T-helper 9 cell (primary cell): ENCODE results near the gene IL26.
"Not testable (repeated sequence)": the region's sequence is repeated elsewhere in the genome, so short reads cannot be mapped to it uniquely, and the experiment has no call there.

Source experiments
- DNase-seq: peaks from one replicate; pipeline ENCODE4 v3.0.0-alpha.2; 2020

Gene IL26

GRCh38 chr12:68190301-68190700 lies 35.3 kb downstream of the IL26 start:
- DNase-seq = no peak

GRCh38 chr12:68189821-68190242 lies 35.8 kb downstream of the IL26 start:
- no peak for DNase-seq

GRCh38 chr12:68185598-68185997 lies 40.0 kb downstream of the IL26 start:
- no peak for DNase-seq

- DNase-seq = no peak
These were observed 44.5 kb downstream of the IL26 start for GRCh38 chr12:68180792-68181744.

GRCh38 chr12:68178774-68179439 lies 46.7 kb downstream of the IL26 start:
- no peak for DNase-seq

GRCh38 chr12:68178184-68178583 lies 47.4 kb downstream of the IL26 start:
- no peak for DNase-seq

- no peak for DNase-seq
These were observed 48.0 kb downstream of the IL26 start for GRCh38 chr12:68177562-68177961.

GRCh38 chr12:68176257-68176656 lies 49.4 kb downstream of the IL26 start:
- no peak for DNase-seq

GRCh38 chr12:68175557-68176061 lies 50.0 kb downstream of the IL26 start:
- DNase-seq = peak; percentile 48

- not testable (repeated sequence) for DNase-seq
These were observed 50.8 kb downstream of the IL26 start for GRCh38 chr12:68174761-68175160.

GRCh38 chr12:68173792-68174191 lies 51.8 kb downstream of the IL26 start:
- no peak for DNase-seq

- no peak for DNase-seq
These were observed 54.9 kb downstream of the IL26 start for GRCh38 chr12:68170726-68171125.

- no peak for DNase-seq
These were observed 56.3 kb downstream of the IL26 start for GRCh38 chr12:68169213-68169889.

GRCh38 chr12:68166317-68166831 lies 59.2 kb downstream of the IL26 start:
- DNase-seq = no peak

- no peak for DNase-seq
These were observed 62.0 kb downstream of the IL26 start for GRCh38 chr12:68163560-68164081.

- DNase-seq = no peak
These were observed 63.2 kb downstream of the IL26 start for GRCh38 chr12:68162374-68162773.

GRCh38 chr12:68159681-68160304 lies 65.8 kb downstream of the IL26 start, which contains the start of gene IFNG:
IFNG (minus strand) TSS chr12:68159740; CDS start chr12:68159615, 125 bp downstream.
- DNase-seq = peak; percentile 8

- no peak for DNase-seq
These were observed 67.2 kb downstream of the IL26 start for GRCh38 chr12:68158432-68158831.

- no peak for DNase-seq
These were observed 68.2 kb downstream of the IL26 start for GRCh38 chr12:68157380-68157779.

- no peak for DNase-seq
These were observed 69.0 kb downstream of the IL26 start for GRCh38 chr12:68156636-68157035.

GRCh38 chr12:68154779-68155178 lies 70.8 kb downstream of the IL26 start:
- no peak for DNase-seq
